ENCODE measurements around the gene NDUFS4.

The NDUFS4 gene

DNA sequence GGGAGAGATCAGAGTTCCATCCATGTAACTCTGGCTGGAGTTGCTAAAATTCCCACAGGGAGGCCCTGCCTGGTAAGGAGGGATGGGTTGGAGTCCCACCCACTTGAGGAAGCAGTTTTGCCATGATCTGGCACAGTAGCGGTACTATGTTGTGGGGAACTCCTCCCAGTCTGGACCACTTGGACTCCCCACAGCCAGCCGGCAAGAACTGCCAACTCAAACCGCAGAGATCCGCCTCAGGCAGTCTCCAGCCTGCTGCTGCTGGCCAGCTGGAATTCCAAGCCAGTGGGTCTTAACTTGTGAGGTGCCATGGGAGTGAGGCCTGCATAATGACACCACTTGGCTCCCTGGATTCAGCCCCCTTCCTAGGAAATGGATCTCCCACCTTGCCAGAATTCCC, 151.9 kb downstream of the NDUFS4 start:
- no peak for TF ChIP-seq CTCF (IDR thresholded peaks at IDR 0.05; ENCODE audit: low read depth, low read length, missing control alignments)
- H3K4me3 ChIP-seq (ENCODE audit: low read depth, low read length), result no peak overlapping the region
- no peak for DNase-seq (ENCODE audit: low read depth)

- DNase-seq (ENCODE audit: low read depth), result no peak
- H3K4me3 ChIP-seq (ENCODE audit: low read depth, low read length), result no peak overlapping the region
- no peak for TF ChIP-seq CTCF (IDR thresholded peaks at IDR 0.05; ENCODE audit: low read depth, low read length, missing control alignments)
Measured at GRCh38 chr5:53713978-53714666, 153.7 kb downstream of the NDUFS4 start.

- no peak for DNase-seq (ENCODE audit: low read depth)
- no peak for TF ChIP-seq CTCF (IDR thresholded peaks at IDR 0.05; ENCODE audit: low read depth, low read length, missing control alignments)
- H3K4me3 ChIP-seq (ENCODE audit: low read depth, low read length), result no peak overlapping the region
Measured at GRCh38 chr5:53714667-53715010, 154.2 kb downstream of the NDUFS4 start.

GRCh38 chr5:53726121-53726520, 165.7 kb downstream of the NDUFS4 start:
- DNase-seq (ENCODE audit: low read depth), result no peak
- H3K4me3 ChIP-seq (ENCODE audit: low read depth, low read length), result no peak overlapping the region
- TF ChIP-seq CTCF (IDR thresholded peaks at IDR 0.05; ENCODE audit: low read depth, low read length, missing control alignments), result no peak

DNA sequence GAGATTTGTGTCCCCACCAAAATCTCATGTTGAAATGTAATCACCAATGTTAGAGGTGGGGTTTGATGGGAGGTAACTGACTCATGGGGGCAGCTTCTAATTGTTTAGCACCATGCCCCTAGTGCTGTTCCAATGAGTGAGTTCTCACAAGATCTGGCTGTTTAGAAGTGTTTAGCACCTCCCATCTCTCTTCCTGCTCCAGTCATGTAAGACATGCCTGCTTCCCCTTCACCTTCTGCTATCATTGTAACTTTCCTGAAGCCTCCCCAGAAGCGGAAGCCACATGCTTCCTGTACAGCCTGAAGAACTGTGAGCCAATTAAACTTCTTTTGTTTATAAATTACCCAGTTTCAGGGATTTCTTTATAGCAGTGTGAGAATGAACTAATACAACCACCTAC, 170.5 kb downstream of the NDUFS4 start:
- DNase-seq (ENCODE audit: low read depth), result no peak
- no peak overlapping the region for H3K4me3 ChIP-seq (ENCODE audit: low read depth, low read length)
- TF ChIP-seq CTCF (IDR thresholded peaks at IDR 0.05; ENCODE audit: low read depth, low read length, missing control alignments), result no peak

Measured in GM12864 (cell line).